ENCODE measurements around the gene CDKN1C. TPM values are rescaled to one million over a fixed set of nuclear protein-coding genes. Genes with fewer than 3 reads are reported as not detected.

CDKN1C gene
- total and polyA plus RNA-seq, 4 donors, result 2.6 to 10.2 (median 3.5) TPM

DNA sequence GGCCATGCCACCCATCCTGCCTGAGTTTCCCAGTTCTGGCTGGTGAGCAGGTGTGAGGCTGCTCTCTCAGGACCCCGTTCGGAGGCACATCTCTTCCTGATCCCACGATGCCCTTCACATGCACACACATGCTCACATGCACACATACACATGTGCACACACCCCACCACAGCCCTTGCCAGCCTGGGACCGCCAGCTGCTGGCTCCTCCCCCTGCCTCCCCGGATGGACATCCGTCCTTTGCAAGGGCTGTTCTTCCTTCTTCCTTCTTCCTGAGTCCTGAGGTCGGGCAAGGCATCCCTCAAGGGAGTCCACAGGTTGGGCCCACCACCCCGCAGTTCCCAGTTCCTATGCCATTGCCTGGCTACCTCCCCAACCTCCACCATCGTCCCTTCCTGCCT, 10.5 kb upstream of the CDKN1C start:
- no peaks in the 10 kb centered on the region for H3K9me3 ChIP-seq (ENCODE audit: control insufficient read depth in 4 of 4, low read length in 3 of 4)
- no peak for DNase-seq (ENCODE audit: low spot score)
- no peak overlapping the region for H3K27ac ChIP-seq (ENCODE audit: low read depth in 1 of 2, low read length in 2 of 2)
- 88% methylated on average over 9 of the region's 9 CpGs for WGBS
- H3K9ac ChIP-seq (ENCODE audit: low read depth in 1 of 2, low read length in 2 of 2), result no peak overlapping the region
- no peak overlapping the region for H3K4me3 ChIP-seq (ENCODE audit: low read depth in 1 of 3, low read length in 3 of 3)
- no peaks in the 10 kb centered on the region for H3K36me3 ChIP-seq (ENCODE audit: control insufficient read depth in 4 of 4, insufficient read depth in 3 of 4, low read depth in 1 of 4, low read length in 3 of 4)
- no peaks in the 10 kb centered on the region for H3K27me3 ChIP-seq (ENCODE audit: control insufficient read depth in 4 of 4, insufficient read depth in 4 of 4, low read length in 3 of 4)
- no peak for TF ChIP-seq HNF4A (conservative IDR thresholded peaks at IDR 0.05)
- no peak for TF ChIP-seq TAF1 (conservative IDR thresholded peaks at IDR 0.05)
- peaks cover 9 to 19% (median 13%) of the 10 kb centered on the region in 4 donors for H3K4me1 ChIP-seq (ENCODE audit: control insufficient read depth in 4 of 4, insufficient read depth in 4 of 4, low read length in 3 of 4)

DNA sequence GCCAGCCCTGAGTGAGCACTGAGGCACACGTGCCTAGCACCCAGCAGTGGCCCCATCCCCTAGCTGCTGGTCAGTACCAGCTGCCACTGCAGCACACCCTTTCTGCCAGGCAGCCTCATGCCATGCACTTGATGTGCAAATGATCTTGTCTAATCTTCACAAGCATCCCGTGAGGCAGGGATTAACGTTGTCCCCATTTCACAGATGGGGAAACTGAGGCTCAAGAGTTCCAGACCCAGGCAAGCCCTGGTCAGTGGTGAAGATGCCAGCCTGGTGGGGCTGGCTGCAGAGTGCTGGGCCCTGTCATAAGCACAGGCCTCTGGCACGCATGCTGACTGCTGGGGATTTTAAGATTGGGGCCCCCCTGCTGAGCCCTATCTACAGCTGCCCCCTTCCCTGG, 8.4 kb upstream of the CDKN1C start:
- Histone ChIP-seq H3K4me1 (ENCODE audit: control insufficient read depth in 4 of 4, insufficient read depth in 4 of 4, low read length in 3 of 4) (peaks cover 12 to 23% (median 16%) of the 10 kb centered on the region in 4 donors), H3K9me3 (ENCODE audit: control insufficient read depth in 4 of 4, low read length in 3 of 4) (no peaks in the 10 kb centered on the region), H3K27ac (ENCODE audit: low read depth in 1 of 2, low read length in 2 of 2) (no peak overlapping the region), H3K4me3 (ENCODE audit: low read depth in 1 of 3, low read length in 3 of 3) (no peak overlapping the region), H3K27me3 (ENCODE audit: control insufficient read depth in 4 of 4, insufficient read depth in 4 of 4, low read length in 3 of 4) (no peaks in the 10 kb centered on the region), H3K36me3 (ENCODE audit: control insufficient read depth in 4 of 4, insufficient read depth in 3 of 4, low read depth in 1 of 4, low read length in 3 of 4) (no peaks in the 10 kb centered on the region), H3K9ac (ENCODE audit: low read depth in 1 of 2, low read length in 2 of 2) (no peak overlapping the region)
- DNase-seq (ENCODE audit: low spot score), result no peak
- 93% methylated on average over 4 of the region's 4 CpGs for WGBS
- TF ChIP-seq, protein P1, sequence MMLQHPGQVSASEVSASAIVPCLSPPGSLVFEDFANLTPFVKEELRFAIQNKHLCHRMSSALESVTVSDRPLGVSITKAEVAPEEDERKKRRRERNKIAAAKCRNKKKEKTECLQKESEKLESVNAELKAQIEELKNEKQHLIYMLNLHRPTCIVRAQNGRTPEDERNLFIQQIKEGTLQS (IDR thresholded peaks at IDR 0.05), result no peak
- TF ChIP-seq FOXA2 (IDR thresholded peaks at IDR 0.05) (no peak), FOXA1 (IDR thresholded peaks at IDR 0.05) (no peak), TAF1 (conservative IDR thresholded peaks at IDR 0.05) (no peak), HNF4A (conservative IDR thresholded peaks at IDR 0.05) (no peak), SP1 (IDR thresholded peaks at IDR 0.05) (no peak)

DNA sequence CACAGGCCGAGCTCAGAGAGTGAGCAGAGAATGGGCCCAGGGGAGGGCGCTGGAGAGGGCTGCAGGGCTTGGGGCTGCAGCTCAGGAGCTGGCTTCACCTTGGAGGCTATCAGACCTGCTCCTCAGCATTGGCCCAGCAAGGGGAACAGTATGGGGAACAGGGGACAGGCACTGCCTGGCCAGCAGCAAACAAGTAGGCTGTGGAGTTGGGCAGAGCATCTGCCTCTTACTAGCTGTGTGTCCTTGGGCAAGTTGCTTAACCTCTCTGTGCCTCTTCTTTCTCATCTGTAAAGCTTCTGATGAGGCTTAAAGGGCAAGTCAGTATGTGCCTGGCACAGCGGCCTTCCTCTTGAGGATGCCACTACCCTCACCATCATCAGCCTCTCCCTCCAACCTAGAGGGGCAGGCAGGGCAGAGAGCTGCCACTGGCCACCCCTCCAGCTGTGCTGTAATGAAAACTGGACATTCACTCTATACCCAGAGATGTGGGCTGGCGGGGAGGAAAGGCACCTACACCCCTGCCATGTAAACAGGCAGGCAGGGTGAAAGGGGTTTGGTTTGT, 7.5 kb upstream of the CDKN1C start:
- TF ChIP-seq RAD21 (IDR thresholded peaks at IDR 0.05) (peak in 1 of 2 donors; percentile 25), TAF1 (conservative IDR thresholded peaks at IDR 0.05) (no peak)
- H3K9me3 ChIP-seq (ENCODE audit: control insufficient read depth in 4 of 4, low read length in 3 of 4), result no peaks in the 10 kb centered on the region
- no peaks in the 10 kb centered on the region for H3K36me3 ChIP-seq (ENCODE audit: control insufficient read depth in 4 of 4, insufficient read depth in 3 of 4, low read depth in 1 of 4, low read length in 3 of 4)
- peaks cover 12 to 23% (median 16%) of the 10 kb centered on the region in 4 donors for H3K4me1 ChIP-seq (ENCODE audit: control insufficient read depth in 4 of 4, insufficient read depth in 4 of 4, low read length in 3 of 4)
- no peaks in the 10 kb centered on the region for H3K27me3 ChIP-seq (ENCODE audit: control insufficient read depth in 4 of 4, insufficient read depth in 4 of 4, low read length in 3 of 4)
- H3K27ac ChIP-seq (ENCODE audit: low read depth in 1 of 2, low read length in 2 of 2), result peak overlapping the region; percentile 37 to 66
- DNase-seq (ENCODE audit: low spot score), result no peak
- 57% methylated on average over 4 of the region's 4 CpGs for WGBS
- no peak overlapping the region for H3K4me3 ChIP-seq (ENCODE audit: low read depth in 1 of 3, low read length in 3 of 3)
- H3K9ac ChIP-seq (ENCODE audit: low read depth in 1 of 2, low read length in 2 of 2), result peak overlapping the region in 1 of 2 donors; percentile 16

DNA sequence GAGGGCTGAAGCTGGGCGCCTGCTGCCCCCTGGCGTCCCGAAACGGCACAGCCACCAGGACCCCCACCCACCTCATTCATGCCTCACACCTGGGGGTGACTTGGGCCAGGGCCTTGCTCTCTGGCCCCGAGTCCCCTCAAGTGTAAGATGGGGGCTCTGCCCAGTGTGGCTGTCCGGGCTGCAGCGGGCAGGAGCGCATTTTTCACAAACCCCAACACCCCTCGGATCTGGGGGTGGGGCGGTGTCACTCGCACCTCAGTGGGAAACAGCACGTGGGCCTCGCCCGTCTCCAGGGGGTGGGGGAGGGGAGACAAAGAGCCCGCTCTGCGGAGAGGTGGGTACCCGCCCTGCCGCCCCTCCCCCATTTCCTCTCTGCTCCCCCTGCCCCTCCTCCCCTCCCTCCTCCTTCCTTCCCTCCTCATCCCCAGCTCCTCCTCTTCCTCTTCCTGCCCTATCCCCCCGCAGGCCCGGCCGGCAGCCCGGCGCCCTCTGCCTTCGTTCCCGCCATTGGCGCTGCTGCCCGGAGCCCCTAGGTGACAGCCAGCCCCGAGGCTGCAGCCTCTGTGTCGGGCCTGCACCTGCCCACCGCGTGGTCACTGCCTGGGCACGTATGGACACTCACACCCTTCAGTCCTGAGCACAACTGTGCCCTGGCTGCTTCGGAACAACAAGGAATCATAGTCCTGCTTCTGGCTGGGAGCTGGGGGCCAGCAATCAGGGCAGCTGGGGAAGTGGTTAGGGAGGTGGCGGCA, 6.8 kb upstream of the CDKN1C start:
- Histone ChIP-seq H3K9me3 (ENCODE audit: control insufficient read depth in 4 of 4, low read length in 3 of 4) (no peaks in the 10 kb centered on the region), H3K9ac (ENCODE audit: low read depth in 1 of 2, low read length in 2 of 2) (no peak overlapping the region)
- TF ChIP-seq RXRA (IDR thresholded peaks at IDR 0.05), result no peak
- peak; percentile 68 to 80 for TF ChIP-seq RAD21 (IDR thresholded peaks at IDR 0.05)
- TF ChIP-seq NR2F2 (IDR thresholded peaks at IDR 0.05), result peak; percentile 4
- TF ChIP-seq, protein P2, sequence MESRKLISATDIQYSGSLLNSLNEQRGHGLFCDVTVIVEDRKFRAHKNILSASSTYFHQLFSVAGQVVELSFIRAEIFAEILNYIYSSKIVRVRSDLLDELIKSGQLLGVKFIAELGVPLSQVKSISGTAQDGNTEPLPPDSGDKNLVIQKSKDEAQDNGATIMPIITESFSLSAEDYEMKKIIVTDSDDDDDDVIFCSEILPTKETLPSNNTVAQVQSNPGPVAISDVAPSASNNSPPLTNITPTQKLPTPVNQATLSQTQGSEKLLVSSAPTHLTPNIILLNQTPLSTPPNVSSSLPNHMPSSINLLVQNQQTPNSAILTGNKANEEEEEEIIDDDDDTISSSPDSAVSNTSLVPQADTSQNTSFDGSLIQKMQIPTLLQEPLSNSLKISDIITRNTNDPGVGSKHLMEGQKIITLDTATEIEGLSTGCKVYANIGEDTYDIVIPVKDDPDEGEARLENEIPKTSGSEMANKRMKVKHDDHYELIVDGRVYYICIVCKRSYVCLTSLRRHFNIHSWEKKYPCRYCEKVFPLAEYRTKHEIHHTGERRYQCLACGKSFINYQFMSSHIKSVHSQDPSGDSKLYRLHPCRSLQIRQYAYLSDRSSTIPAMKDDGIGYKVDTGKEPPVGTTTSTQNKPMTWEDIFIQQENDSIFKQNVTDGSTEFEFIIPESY (IDR thresholded peaks at IDR 0.05), result no peak
- TF ChIP-seq, protein P3, sequence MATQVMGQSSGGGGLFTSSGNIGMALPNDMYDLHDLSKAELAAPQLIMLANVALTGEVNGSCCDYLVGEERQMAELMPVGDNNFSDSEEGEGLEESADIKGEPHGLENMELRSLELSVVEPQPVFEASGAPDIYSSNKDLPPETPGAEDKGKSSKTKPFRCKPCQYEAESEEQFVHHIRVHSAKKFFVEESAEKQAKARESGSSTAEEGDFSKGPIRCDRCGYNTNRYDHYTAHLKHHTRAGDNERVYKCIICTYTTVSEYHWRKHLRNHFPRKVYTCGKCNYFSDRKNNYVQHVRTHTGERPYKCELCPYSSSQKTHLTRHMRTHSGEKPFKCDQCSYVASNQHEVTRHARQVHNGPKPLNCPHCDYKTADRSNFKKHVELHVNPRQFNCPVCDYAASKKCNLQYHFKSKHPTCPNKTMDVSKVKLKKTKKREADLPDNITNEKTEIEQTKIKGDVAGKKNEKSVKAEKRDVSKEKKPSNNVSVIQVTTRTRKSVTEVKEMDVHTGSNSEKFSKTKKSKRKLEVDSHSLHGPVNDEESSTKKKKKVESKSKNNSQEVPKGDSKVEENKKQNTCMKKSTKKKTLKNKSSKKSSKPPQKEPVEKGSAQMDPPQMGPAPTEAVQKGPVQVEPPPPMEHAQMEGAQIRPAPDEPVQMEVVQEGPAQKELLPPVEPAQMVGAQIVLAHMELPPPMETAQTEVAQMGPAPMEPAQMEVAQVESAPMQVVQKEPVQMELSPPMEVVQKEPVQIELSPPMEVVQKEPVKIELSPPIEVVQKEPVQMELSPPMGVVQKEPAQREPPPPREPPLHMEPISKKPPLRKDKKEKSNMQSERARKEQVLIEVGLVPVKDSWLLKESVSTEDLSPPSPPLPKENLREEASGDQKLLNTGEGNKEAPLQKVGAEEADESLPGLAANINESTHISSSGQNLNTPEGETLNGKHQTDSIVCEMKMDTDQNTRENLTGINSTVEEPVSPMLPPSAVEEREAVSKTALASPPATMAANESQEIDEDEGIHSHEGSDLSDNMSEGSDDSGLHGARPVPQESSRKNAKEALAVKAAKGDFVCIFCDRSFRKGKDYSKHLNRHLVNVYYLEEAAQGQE (IDR thresholded peaks at IDR 0.05), result no peak
- TF ChIP-seq EGR1 (IDR thresholded peaks at IDR 0.05; ENCODE audit: low read depth in 2 of 2), result no peak
- no peak for TF ChIP-seq SP1 (IDR thresholded peaks at IDR 0.05)
- TF ChIP-seq, protein P4, sequence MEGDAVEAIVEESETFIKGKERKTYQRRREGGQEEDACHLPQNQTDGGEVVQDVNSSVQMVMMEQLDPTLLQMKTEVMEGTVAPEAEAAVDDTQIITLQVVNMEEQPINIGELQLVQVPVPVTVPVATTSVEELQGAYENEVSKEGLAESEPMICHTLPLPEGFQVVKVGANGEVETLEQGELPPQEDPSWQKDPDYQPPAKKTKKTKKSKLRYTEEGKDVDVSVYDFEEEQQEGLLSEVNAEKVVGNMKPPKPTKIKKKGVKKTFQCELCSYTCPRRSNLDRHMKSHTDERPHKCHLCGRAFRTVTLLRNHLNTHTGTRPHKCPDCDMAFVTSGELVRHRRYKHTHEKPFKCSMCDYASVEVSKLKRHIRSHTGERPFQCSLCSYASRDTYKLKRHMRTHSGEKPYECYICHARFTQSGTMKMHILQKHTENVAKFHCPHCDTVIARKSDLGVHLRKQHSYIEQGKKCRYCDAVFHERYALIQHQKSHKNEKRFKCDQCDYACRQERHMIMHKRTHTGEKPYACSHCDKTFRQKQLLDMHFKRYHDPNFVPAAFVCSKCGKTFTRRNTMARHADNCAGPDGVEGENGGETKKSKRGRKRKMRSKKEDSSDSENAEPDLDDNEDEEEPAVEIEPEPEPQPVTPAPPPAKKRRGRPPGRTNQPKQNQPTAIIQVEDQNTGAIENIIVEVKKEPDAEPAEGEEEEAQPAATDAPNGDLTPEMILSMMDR (IDR thresholded peaks at IDR 0.05; ENCODE audit: low read depth, low read length, missing input control), result peak; percentile 64
- TF ChIP-seq YY1 (IDR thresholded peaks at IDR 0.05), result no peak
- TF ChIP-seq FOXA1 (IDR thresholded peaks at IDR 0.05), result no peak

More for the DNA sequence above, 6.8 kb upstream of the CDKN1C start:
- Histone ChIP-seq H3K4me1 (ENCODE audit: control insufficient read depth in 4 of 4, insufficient read depth in 4 of 4, low read length in 3 of 4) (peaks cover 12 to 23% (median 16%) of the 10 kb centered on the region in 4 donors), H3K27me3 (ENCODE audit: control insufficient read depth in 4 of 4, insufficient read depth in 4 of 4, low read length in 3 of 4) (no peaks in the 10 kb centered on the region), H3K27ac (ENCODE audit: low read depth in 1 of 2, low read length in 2 of 2) (peak overlapping the region; percentile 37 to 66), H3K36me3 (ENCODE audit: control insufficient read depth in 4 of 4, insufficient read depth in 3 of 4, low read depth in 1 of 4, low read length in 3 of 4) (no peaks in the 10 kb centered on the region), H3K4me3 (ENCODE audit: low read depth in 1 of 3, low read length in 3 of 3) (peak overlapping the region in 2 of 3 donors; percentile 1 to 21)
- DNase-seq (ENCODE audit: low spot score), result peak; percentile 69
- WGBS, result 7% methylated on average over 34 of the region's 34 CpGs

All from liver (tissue), 9 donors.